A549 (cell line): ENCODE results near the gene IL1RAP.

Experiments
- CTCF ChIP-seq: fragments of >200 bp; sonication (Bioruptor Twin); formaldehyde crosslinking; IDR thresholded peaks from 3 replicates; pipeline ENCODE4 v1.5.1; 2016
- PHF8 ChIP-seq: fragments of 200-600 bp; sonication (generic); IDR thresholded peaks from 2 replicates; pipeline ENCODE4 v1.6.1; 2016; ENCODE audit warnings: low read depth, mild to moderate bottlenecking, antibody characterized with exemption, moderate library complexity, borderline replicate concordance

- no peak for TF ChIP-seq CTCF
- TF ChIP-seq PHF8 = no peak
Measured at GRCh38 chr3:190556351-190556750, 42.5 kb downstream of the IL1RAP start.
